ENCODE measurements around the gene DTYMK. TPM values are rescaled to one million over a fixed set of nuclear protein-coding genes. Genes with fewer than 3 reads are reported as not detected.

DTYMK gene
- total and polyA plus RNA-seq, 2 of the 4 experiments (the other 2 are of a cell fraction): 31.7 to 50.1 TPM

- no peak overlapping the region for H3K9ac ChIP-seq (ENCODE audit: low read depth, low read length)
- no peak overlapping the region for H3K18ac ChIP-seq (ENCODE audit: low read depth, low read length)
- no peak for ATAC-seq (ENCODE audit: low read depth)
- no peak overlapping the region for H4K8ac ChIP-seq (ENCODE audit: low read depth in 2 of 2, low read length in 2 of 2)
- no peaks in the 10 kb centered on the region for H3K9me1 ChIP-seq (ENCODE audit: insufficient read depth, low read length)
- H3K56ac ChIP-seq (ENCODE audit: extremely low read depth, insufficient read depth, low read length): no peak overlapping the region
- peaks cover 7% of the 10 kb centered on the region; the same call in 1 of the 2 replicates for H3K9me3 ChIP-seq (ENCODE audit: control insufficient read depth, insufficient read depth, low read length)
- in situ Hi-C loops (cut with MboI; ENCODE audit: low sequenced_read_pairs) (no loop called here), dilution Hi-C loops (cut with HindIII; ENCODE audit: low sequenced_read_pairs, unreplicated experiment) (no loop called here), intact Hi-C loops (cut with micrococcal nuclease) (no loop called here)
- BruUV-seq (replicated peaks): no TSS peak
- no peak overlapping the region for H3K23ac ChIP-seq (ENCODE audit: low read depth, low read length)
- DNase-seq: no peak
- peaks cover 47% of the 10 kb centered on the region for H3K36me3 ChIP-seq (ENCODE audit: control insufficient read depth, insufficient read depth, low read length)
- no peak for TF ChIP-seq ELK1 (IDR thresholded peaks at IDR 0.05; ENCODE audit: borderline replicate concordance, low read depth, low read length)
- TF ChIP-seq USF2 (IDR thresholded peaks at IDR 0.05; ENCODE audit: low read depth, low read length): no peak
- TF ChIP-seq RFX5 (IDR thresholded peaks at IDR 0.05; ENCODE audit: low read depth, low read length): no peak
- no peak for TF ChIP-seq SMC3 (IDR thresholded peaks at IDR 0.05; ENCODE audit: low read depth, low read length)
- TF ChIP-seq MAFK (IDR thresholded peaks at IDR 0.05; ENCODE audit: low read depth, low read length): no peak
- TF ChIP-seq CTCF (conservative IDR thresholded peaks at IDR 0.05; ENCODE audit: low read depth, low read length): no peak
- no peak for TF ChIP-seq CHD1 (IDR thresholded peaks at IDR 0.05; ENCODE audit: low read depth, low read length)
- no peak for TF ChIP-seq FOS (IDR thresholded peaks at IDR 0.05; ENCODE audit: low read depth, low read length)
- no peak for TF ChIP-seq CEBPB (IDR thresholded peaks at IDR 0.05; ENCODE audit: low read depth, low read length)
- no peak for TF ChIP-seq MAZ (IDR thresholded peaks at IDR 0.05; ENCODE audit: borderline replicate concordance, low read depth, low read length)
- TF ChIP-seq NFE2L2 (IDR thresholded peaks at IDR 0.05; ENCODE audit: low read depth, low read length): no peak
- H3K4me3 ChIP-seq (ENCODE audit: insufficient read depth, low read depth, low read length): no peak overlapping the region
- H3K14ac ChIP-seq (replicated peaks; ENCODE audit: low read depth, low read length): no peak overlapping the region
- H4K20me1 ChIP-seq (ENCODE audit: insufficient read depth, low read length): no peaks in the 10 kb centered on the region; the same call in 1 of the 2 replicates
- no peak overlapping the region for H3K4ac ChIP-seq (ENCODE audit: low read depth, low read length)
- no peak overlapping the region for H3K27ac ChIP-seq (ENCODE audit: insufficient read depth, low read length)
- H2AK9ac ChIP-seq (replicated peaks; ENCODE audit: low read depth, low read length, poor library complexity): no peak overlapping the region
- WGBS, 2 experiments (ENCODE audit: extremely low coverage in 2 of 2, insufficient read length in 1 of 2): 100% methylated on average over 1 of the region's 15 CpGs; no CpG with 5 or more reads in 1 of the 2 experiments
- H4K5ac ChIP-seq (ENCODE audit: low read depth, low read length): no peak overlapping the region
- H2BK120ac ChIP-seq (ENCODE audit: low read depth, low read length): no peak overlapping the region
- H3K4me2 ChIP-seq (ENCODE audit: low read depth, low read length): no peak overlapping the region
- POLR2A ChIA-PET (ENCODE audit: unreplicated experiment): no interaction called here
- no peaks in the 10 kb centered on the region; a peak in 1 of 4 replicates for H3K79me1 ChIP-seq (ENCODE audit: low read depth in 1 of 2, low read length in 2 of 2)
- H2AK5ac ChIP-seq (ENCODE audit: low read depth, low read length): no peak overlapping the region
- no peaks in the 10 kb centered on the region for H3K27me3 ChIP-seq (ENCODE audit: control insufficient read depth, insufficient read depth, low read length)
- no peak overlapping the region for H2BK20ac ChIP-seq (ENCODE audit: low read depth, low read length)
- no peak overlapping the region for H2BK15ac ChIP-seq (ENCODE audit: low read depth, low read length)
- no peak overlapping the region for H4K91ac ChIP-seq (ENCODE audit: insufficient read depth, low read depth, low read length)
- no peak overlapping the region for H2BK5ac ChIP-seq (ENCODE audit: low read depth, low read length, poor library complexity, severe bottlenecking)
- CTCF ChIA-PET: no interaction called here
- no peaks in the 10 kb centered on the region for H3K4me1 ChIP-seq (ENCODE audit: control insufficient read depth, insufficient read depth, low read length)
- peak overlapping the region; percentile 11 for H2AFZ ChIP-seq (replicated peaks; ENCODE audit: low read length, poor library complexity)
These were observed 33.9 kb upstream of the DTYMK start for GRCh38 chr2:241720560-241720959.
